HG02623 (cell line): Measurements from ENCODE around the gene OR6C70.
A peak's percentile ranks its signal among the peaks of the same experiment; 100 is the strongest.
"Not testable (repeated sequence)": the region's sequence is repeated elsewhere in the genome, so short reads cannot be mapped to it uniquely, and the experiment has no call there.

ENCODE experiments used
- ATAC-seq: cut with Tn5 transposase; IDR thresholded peaks from one replicate; pipeline ENCODE4 v1.9.1; 2021; ENCODE audit warnings: moderate library complexity; ENCODE audit not compliant: unreplicated experiment

Gene OR6C70

GRCh38 chr12:55470088-55470829 is at the start of gene OR6C70:
Gene OR6C70 (minus strand): TSS chr12:55470138. CDS start chr12:55470138, 0 bp downstream.
- no peak for ATAC-seq

GRCh38 chr12:55516391-55516790 is 46.5 kb upstream of the OR6C70 start:
- ATAC-seq: no peak

GRCh38 chr12:55515696-55516095 is 45.8 kb upstream of the OR6C70 start:
- no peak for ATAC-seq

GRCh38 chr12:55501601-55502000 is 31.7 kb upstream of the OR6C70 start:
- ATAC-seq: no peak

- no peak for ATAC-seq
Measured at GRCh38 chr12:55499810-55500252, 29.9 kb upstream of the OR6C70 start.

- no peak for ATAC-seq
Measured at GRCh38 chr12:55499231-55499630, 29.3 kb upstream of the OR6C70 start.

GRCh38 chr12:55495490-55495889 is 25.6 kb upstream of the OR6C70 start:
- ATAC-seq: no peak

- no peak for ATAC-seq
Measured at GRCh38 chr12:55492078-55492477, 22.1 kb upstream of the OR6C70 start, which contains the start of gene OR6C68. Gene OR6C68 (plus strand): TSS chr12:55492378. CDS start chr12:55492378, 0 bp downstream.

- not testable (repeated sequence) for ATAC-seq
Measured at GRCh38 chr12:55484284-55484683, 14.3 kb upstream of the OR6C70 start.

- ATAC-seq: not testable (repeated sequence)
Measured at GRCh38 chr12:55479136-55479535, 9.2 kb upstream of the OR6C70 start.

- ATAC-seq: no peak
Measured at GRCh38 chr12:55472264-55472663, 2.3 kb upstream of the OR6C70 start.

- no peak for ATAC-seq
Measured at GRCh38 chr12:55469291-55469690, 647 bp downstream of the OR6C70 start.

GRCh38 chr12:55467836-55468235 is 2.1 kb downstream of the OR6C70 start:
- ATAC-seq: peak; percentile 72

- ATAC-seq: not testable (repeated sequence)
Measured at GRCh38 chr12:55464926-55465325, 5.0 kb downstream of the OR6C70 start.

GRCh38 chr12:55448825-55449224 is 21.1 kb downstream of the OR6C70 start:
- no peak for ATAC-seq

- ATAC-seq: no peak
Measured at GRCh38 chr12:55446326-55446725, 23.6 kb downstream of the OR6C70 start.

GRCh38 chr12:55445357-55445756 is 24.6 kb downstream of the OR6C70 start:
- ATAC-seq: no peak

- no peak for ATAC-seq
Measured at GRCh38 chr12:55443776-55444175, 26.2 kb downstream of the OR6C70 start, which contains the start of gene OR6C2. Gene OR6C2 (plus strand): TSS chr12:55444076. CDS start chr12:55452214, 8,138 bp downstream.

- not testable (repeated sequence) for ATAC-seq
Measured at GRCh38 chr12:55441233-55441632, 28.7 kb downstream of the OR6C70 start.

- ATAC-seq: no peak
Measured at GRCh38 chr12:55428331-55429243, 41.4 kb downstream of the OR6C70 start.

GRCh38 chr12:55425954-55426353 is 44.0 kb downstream of the OR6C70 start, which contains the start of gene OR6C76:
Gene OR6C76 (plus strand): TSS chr12:55426254. CDS start chr12:55426254, 0 bp downstream.
- ATAC-seq: no peak
